ENCODE measurements around the gene PACSIN2.
A peak's percentile ranks its signal among the peaks of the same experiment; 100 is the strongest.

The PACSIN2 gene

GRCh38 chr22:42901790-42902508, 113.0 kb downstream of the PACSIN2 start:
- Histone ChIP-seq H3K27ac (replicated peaks) (no peak overlapping the region), H3K27me3 (ENCODE audit: insufficient read depth, poor library complexity, severe bottlenecking) (no peaks in the 10 kb centered on the region), H3K4me3 (replicated peaks; ENCODE audit: insufficient read depth, low read length) (no peak overlapping the region)
- TF ChIP-seq REST (IDR thresholded peaks at IDR 0.05; ENCODE audit: insufficient replicate concordance, low read depth) (no peak), POLR2AphosphoS5 (IDR thresholded peaks at IDR 0.05; ENCODE audit: low read depth) (no peak), SPI1 (IDR thresholded peaks at IDR 0.05; ENCODE audit: borderline replicate concordance, low read depth) (no peak), CTCF (IDR thresholded peaks at IDR 0.05; ENCODE audit: insufficient read depth, low read length) (no peak), GABPA (IDR thresholded peaks at IDR 0.05; ENCODE audit: low read depth) (no peak)
- no peak for DNase-seq (ENCODE audit: low read depth in 1 of 2, low spot score in 1 of 2)

GRCh38 chr22:42897960-42898359, 117.0 kb downstream of the PACSIN2 start:
- no peak overlapping the region for H3K27ac ChIP-seq (replicated peaks)
- no peak overlapping the region for H3K4me3 ChIP-seq (replicated peaks; ENCODE audit: insufficient read depth, low read length)
- no peak for TF ChIP-seq CTCF (IDR thresholded peaks at IDR 0.05; ENCODE audit: insufficient read depth, low read length)
- TF ChIP-seq GABPA (IDR thresholded peaks at IDR 0.05; ENCODE audit: low read depth): no peak
- TF ChIP-seq POLR2AphosphoS5 (IDR thresholded peaks at IDR 0.05; ENCODE audit: low read depth): no peak
- no peak for TF ChIP-seq REST (IDR thresholded peaks at IDR 0.05; ENCODE audit: insufficient replicate concordance, low read depth)
- no peak for TF ChIP-seq SPI1 (IDR thresholded peaks at IDR 0.05; ENCODE audit: borderline replicate concordance, low read depth)
- DNase-seq (ENCODE audit: low read depth in 1 of 2, low spot score in 1 of 2): no peak
- no peaks in the 10 kb centered on the region for H3K27me3 ChIP-seq (ENCODE audit: insufficient read depth, poor library complexity, severe bottlenecking)

- TF ChIP-seq CTCF (IDR thresholded peaks at IDR 0.05; ENCODE audit: insufficient read depth, low read length) (no peak), GABPA (IDR thresholded peaks at IDR 0.05; ENCODE audit: low read depth) (no peak), REST (IDR thresholded peaks at IDR 0.05; ENCODE audit: insufficient replicate concordance, low read depth) (no peak), POLR2AphosphoS5 (IDR thresholded peaks at IDR 0.05; ENCODE audit: low read depth) (no peak), SPI1 (IDR thresholded peaks at IDR 0.05; ENCODE audit: borderline replicate concordance, low read depth) (no peak)
- Histone ChIP-seq H3K4me3 (replicated peaks; ENCODE audit: insufficient read depth, low read length) (no peak overlapping the region), H3K27ac (replicated peaks) (peak overlapping the region; percentile 70), H3K27me3 (ENCODE audit: insufficient read depth, poor library complexity, severe bottlenecking) (no peaks in the 10 kb centered on the region)
- DNase-seq (ENCODE audit: low read depth in 1 of 2, low spot score in 1 of 2): peak; percentile 11 to 55
Measured at GRCh38 chr22:42895541-42895981, 119.4 kb downstream of the PACSIN2 start.
